GM04503 (cell line): ENCODE data around the gene KIF21A.

Source experiments
- DNase-seq: peaks from one replicate; pipeline ENCODE4 v3.0.0-alpha.2; 2012; ENCODE audit warnings: low read depth

KIF21A gene

DNA sequence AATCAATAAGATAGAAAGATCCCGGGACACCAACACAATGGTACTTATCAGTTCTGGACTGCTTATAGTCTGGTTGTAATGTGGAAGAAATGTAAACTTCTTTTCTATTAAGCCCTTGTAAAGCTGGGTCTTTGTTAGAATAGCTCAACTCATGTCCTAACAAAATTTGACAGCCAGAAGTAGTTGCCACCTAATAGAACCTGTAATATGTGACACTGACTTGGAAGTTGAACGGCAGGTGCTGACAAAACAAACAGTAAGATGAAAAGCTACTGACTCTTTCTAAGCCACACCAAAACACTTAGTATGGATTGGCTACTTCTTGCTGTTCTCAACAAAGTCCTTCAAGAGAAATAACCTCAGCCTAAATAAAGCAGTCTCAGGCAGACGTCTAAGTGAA, 56.6 kb downstream of the KIF21A start:
- DNase-seq: no peak

DNA sequence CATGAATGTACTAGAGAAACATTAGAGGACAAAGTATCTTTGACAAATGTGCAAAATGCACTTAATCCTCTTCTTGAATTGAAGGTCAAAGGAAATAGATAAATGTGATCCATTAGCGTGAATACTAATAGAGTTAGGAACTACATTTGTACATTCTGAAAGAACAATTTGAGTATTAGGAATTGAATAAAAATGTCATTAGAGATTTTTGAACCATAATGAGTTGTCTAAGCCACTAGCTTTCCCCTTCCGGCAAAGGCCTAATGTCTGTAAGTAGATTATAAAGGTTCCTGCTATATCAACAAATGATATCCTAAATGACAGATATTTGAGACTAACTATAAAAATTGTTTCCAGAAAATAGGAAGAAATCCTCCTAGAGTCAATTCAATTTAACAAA, 59.8 kb downstream of the KIF21A start:
- DNase-seq: no peak

DNA sequence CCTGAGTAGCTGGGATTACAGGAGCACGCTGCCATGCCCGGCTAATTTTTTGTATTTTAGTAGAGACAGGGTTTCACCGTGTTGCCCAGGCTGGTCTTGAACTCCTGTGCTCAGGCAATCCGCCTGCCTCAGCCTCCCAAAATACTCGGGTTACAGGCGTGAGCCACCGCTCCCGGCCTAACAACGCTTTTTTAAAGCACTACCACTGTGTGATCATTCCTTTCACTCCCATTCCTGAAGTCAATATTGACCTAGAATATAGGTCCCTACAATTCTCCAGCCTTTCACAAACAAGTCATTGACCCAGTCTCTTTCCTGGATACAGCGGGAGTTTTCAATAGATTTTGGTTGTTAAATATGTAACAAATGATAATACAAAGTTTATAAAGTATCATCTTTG, 62.8 kb downstream of the KIF21A start:
- DNase-seq: no peak

DNA sequence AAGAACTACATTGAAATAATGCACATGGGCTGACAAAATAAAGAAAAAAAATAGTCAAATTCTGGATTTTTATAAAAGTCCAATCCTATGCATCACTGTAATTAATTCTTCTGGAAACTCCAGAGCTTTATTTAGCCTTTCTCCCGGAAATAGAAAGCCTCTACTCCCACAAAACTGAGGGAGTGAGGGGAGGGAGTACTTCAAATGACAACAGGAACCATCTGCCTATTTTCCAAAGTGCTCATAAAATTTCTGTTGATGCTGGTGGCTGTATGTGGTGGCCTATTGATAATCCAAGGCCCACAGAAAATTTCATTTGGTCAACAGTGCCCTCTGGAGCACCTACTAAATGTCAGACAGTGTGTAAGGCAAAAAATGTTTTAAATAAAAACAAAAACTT, 64.6 kb downstream of the KIF21A start:
- no peak for DNase-seq

DNA sequence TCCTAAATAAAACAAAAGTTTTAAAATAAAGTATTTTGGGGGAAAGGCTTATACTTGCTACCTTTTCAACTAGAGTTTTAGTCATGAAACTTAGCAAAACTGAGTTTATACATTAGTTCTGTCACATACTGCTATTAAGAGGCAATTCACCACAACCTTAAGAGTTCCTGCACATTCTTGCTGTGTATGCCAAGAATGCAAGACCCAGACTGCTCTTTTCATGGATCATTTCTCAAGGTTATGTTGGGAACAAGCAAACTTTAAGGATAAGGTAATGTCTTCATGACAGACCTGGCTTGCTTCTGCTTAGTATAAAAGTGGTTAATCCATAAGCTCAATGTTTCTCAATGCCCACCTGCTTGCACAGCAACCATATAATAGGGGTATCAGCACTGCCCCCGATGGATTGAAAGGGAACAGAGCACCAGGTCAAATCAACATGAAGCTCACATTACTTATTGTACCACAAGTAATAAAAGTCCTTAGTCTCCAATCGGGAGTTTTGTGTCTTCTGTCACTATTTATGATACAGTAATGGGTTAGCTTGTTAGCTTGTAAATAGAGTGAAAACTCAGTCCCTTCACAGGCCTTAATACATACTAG, 67.6 kb downstream of the KIF21A start:
- no peak for DNase-seq

DNA sequence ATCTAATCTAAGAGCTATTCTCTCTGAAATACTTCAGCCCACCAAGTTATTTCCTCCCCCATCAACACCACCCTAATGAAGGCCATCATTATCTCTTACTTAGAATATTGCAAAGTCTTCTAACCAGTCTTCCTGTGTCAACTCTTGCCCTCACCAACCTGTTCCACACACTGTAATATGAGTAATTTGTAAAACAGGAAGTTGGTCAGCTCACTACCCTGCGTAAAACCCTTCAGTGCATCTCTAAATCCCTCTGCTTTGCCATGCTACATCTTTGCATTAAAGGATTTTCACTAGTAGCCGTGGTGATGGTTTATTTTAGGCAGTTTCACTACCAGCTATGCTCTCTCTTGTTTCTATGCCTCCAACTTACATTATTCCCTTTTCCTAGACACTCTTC, 70.0 kb downstream of the KIF21A start:
- no peak for DNase-seq

DNA sequence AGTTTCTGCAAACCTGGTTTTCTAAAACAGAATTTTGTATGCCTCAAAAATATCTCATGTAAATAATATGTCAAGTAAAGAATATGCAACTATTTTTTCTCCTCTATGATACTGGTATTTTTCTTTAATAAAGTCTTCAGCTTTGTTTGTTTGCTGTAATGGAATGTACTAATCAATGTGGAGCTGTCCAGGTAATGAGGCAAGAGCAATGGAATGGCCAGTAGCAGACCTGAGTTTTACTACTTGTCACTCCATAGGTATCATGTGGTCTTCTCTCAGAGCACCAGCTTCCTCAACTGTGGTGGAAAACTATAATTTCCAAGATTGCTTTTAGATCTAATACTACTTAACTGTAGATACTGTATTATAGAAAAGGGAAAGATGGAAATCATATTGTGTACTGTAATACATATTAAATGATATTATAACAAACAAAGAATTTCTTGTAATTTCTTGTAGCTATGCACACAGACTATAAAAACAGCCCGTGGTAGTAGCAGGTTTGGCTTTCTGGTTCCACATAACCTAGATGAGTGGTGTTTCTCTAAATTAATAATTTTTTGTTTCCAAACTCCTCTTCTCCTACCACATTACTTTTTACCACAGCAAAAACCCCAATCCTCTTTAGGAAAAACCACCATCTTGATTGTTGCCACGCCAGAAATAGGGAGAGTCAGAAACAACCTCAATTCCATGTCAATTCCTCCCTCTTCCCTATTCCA, 70.6 kb downstream of the KIF21A start:
- no peak for DNase-seq

DNA sequence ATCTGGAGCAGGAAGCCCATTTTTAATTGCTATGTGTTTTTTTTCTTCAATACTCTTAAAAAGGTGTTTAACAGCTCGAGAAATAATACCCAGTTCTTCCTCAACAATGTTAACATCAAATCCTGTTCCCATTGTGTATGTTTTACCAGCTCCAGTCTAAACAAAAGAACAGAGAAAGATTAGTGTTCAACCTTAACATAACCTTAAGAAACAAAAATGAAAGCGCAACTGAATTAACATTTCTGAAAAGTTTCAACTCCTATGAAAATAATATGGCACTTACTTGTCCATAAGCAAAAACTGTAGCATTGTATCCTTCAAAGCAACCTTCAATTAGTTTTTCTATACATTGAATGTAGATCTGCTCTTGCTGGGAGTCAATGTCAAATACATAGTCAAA, 73.2 kb downstream of the KIF21A start:
- DNase-seq: no peak

DNA sequence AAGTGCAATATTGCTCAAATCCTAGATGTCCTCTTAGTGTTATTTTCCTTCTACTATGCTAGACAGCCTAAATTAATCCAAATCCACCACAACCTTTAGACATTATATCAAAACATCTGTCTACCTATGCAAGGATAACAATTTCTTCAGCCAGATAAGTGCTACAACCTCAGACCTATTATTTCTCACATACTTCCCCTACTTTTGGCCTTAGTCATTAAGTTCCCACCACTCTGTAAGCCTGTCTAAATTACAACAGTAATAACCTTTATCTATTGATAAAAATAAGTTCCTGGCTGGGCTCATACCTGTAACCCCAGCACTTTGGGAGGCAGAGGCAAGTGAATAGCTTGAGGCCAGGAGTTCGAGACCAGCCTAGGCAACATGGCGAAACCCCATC, 74.0 kb downstream of the KIF21A start:
- DNase-seq: no peak

DNA sequence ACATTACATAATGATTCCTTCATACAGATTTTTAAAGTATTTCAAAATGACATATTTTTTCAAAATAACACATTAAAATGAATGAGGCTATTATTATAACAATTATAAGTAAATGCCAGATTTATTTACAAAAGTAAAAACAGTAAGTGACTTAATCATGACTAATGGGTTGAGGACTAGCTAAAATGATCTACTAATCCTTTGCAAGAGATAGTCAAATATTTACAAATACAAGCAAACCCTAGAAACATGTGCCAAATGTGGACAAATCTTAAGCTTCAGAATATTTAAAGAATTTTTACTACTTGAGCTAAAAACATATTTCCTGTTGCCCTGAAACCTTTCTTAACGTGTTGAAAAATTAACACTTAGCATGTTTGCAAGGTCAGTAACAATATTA, 74.8 kb downstream of the KIF21A start:
- peak; percentile 15 for DNase-seq

DNA sequence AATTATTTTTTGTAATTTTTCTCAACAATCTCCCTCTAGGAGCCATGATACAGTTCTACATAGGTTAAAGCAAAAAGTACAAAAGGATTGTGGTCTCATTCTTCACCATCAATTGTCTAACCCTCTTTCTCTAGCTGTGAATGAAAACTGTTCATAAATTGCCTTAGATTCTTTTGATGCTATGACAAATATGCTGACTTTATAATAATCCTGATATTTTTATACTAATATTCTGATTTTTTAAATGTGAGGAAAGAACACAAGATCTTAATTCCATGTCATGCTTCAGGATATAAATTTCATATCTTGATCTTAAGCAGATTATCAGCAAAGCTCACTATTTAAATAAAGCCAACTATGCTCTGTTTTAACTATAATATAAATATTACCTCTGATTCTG, 75.4 kb downstream of the KIF21A start:
- no peak for DNase-seq

DNA sequence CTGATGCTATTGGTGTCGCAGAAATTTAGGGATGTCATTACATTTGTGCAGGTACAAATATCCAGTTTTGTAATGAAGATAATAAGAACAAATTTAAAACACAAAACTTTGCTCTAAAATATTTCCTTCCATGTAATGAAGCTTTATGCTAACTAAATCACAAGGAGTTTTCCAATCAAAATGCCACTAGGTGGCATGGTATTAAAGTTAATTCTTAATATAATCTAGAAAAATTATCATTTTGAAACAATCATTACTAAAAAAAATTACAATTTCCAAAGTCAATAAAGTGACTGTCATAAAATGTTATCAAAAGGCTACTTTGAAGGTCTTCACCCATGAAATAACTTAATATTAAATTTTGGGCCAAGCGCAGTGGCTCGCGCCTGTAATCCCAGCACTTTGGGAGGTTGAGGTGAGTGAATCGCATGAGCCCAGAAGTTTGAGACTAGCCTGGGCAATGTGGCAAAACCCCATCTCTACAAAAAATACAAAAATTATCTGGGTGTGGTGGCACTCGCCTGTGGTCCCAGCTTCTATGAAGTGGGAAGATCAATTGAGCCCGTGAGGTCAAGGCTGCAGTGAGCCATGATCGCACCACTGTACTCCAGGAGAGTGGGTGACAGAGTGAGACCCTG, 77.4 kb downstream of the KIF21A start:
- no peak for DNase-seq

DNA sequence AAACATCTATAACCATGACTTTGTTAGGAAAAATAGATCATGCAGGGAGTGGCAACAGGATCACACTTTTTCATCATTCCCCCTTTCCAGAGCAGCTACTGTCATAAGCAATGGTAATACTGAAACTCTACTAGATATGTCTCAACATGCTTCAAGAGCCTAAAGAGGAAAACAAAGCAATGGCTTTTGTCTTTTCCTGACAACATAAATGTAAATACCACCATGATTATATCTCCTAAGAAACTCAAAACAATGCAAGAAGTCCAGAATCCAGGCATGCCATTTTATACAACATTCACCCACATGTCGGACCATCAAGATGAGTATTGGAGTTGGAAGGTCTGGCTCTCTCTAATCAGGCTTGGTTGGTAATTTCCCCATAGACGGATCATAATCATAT, 78.7 kb downstream of the KIF21A start:
- no peak for DNase-seq

DNA sequence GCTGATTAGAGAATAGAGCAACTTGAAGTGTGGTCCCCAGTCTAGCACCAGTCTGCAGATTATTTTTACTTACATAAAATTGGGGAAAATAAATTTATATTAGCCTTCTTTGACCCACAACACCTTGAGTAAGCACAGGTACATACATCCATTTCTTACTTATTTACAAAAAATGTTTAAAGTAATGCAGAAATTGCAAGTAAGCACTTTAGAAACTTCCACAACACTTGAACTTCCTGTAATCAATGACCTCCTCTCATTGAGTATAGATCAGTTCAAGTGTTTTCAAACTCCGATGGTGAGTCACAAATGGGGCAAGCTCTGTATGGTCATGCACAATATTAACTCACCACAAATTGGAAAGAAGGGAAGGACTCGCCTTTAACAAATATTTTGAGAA, 83.3 kb downstream of the KIF21A start:
- no peak for DNase-seq

DNA sequence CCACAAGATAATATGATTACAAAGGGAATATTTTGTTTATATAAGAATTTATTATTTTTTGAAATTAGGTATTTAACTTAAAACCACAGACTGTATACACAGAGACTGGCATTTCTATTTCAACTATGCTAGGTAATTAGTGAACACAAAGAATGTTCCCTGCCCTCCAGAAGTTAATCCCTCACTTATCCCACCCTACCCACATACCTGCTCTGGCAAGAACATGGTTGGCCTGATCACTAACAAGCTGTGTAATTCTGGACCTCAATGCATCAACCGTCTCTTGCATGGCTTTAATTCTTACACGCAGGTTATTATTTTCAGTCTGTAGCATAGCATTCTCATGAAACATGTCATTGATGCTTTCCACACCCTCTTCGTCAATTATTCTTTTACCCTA, 85.9 kb downstream of the KIF21A start:
- DNase-seq: no peak

DNA sequence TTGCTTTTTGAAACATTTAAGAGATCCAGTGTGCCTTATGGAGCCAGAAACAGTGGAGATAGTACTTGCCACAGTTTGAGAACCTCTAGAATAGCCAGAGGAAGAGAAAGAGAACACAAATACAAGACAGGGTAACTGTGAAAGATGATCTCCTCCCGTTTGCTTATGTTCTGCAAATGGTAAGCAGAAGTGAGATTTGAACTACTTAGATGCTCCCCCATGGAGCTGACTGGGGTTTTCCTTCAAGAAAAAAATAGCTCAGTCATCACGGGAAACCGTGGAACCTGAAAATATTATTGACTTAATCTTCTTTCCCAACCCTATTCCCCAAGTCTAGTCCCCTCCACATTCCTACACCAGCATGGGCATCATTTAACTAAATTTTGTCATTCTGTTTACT, 87.1 kb downstream of the KIF21A start:
- DNase-seq: no peak

DNA sequence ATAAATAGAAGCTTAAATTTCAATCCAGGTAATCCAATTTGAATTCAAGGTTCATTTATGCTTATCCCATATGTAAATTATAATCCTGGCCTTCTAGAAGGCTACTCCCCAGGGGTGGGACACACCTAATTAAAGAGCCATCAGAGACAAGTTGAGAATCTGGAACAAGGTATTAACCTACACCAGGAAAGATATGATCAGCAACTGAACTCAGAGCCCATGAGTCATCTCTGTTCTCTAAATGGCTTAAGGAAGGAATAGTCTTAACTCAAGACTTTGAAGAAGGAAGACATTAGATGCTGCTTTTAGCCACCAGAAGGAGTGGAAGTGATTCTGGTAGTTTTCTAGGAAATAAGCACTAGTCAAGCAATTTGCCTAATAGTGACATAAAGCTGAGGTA, 88.0 kb downstream of the KIF21A start:
- DNase-seq: no peak

DNA sequence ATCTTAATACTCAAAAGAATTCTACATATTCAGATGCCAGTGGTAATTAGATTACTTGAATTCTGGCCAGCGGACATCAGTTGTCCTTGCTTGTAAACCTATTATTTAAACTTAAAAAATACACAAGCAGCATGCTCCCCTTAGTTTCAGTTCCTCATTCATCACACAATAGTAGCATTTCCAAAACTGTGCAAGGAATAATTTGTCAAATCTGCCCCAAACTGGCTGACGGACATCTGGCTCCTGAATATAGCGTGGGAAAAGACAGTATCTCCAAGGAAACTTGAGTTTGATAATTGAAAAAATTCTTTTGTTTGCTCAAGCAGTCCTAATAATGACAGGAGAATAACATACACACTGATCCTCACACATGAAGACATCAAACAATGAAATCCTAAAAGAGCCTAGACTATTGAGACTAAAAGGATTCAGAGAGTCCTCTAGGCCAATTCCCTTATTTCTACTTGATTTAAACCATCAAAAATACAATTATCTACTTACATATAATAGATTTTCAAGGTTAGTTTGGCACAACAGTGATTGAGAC, 90.4 kb downstream of the KIF21A start:
- DNase-seq: no peak

DNA sequence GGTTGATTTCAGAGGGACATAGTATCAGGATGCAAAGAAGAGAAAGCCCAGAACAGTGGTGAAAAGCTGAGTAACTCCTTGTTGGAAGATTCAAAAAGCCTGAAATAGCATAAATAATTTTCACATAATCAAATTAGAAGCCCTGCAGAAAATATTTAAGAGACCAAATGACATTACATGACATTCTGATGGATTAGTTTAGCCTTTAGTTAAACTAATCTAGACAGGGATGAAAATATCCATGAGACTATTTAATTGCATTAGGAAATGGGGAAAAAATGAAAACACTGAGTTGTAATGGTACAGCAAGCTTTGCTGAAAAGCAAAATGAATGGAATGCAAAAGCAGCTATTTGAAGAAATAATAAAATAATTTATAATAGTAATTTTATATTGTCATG, 91.8 kb downstream of the KIF21A start:
- no peak for DNase-seq

DNA sequence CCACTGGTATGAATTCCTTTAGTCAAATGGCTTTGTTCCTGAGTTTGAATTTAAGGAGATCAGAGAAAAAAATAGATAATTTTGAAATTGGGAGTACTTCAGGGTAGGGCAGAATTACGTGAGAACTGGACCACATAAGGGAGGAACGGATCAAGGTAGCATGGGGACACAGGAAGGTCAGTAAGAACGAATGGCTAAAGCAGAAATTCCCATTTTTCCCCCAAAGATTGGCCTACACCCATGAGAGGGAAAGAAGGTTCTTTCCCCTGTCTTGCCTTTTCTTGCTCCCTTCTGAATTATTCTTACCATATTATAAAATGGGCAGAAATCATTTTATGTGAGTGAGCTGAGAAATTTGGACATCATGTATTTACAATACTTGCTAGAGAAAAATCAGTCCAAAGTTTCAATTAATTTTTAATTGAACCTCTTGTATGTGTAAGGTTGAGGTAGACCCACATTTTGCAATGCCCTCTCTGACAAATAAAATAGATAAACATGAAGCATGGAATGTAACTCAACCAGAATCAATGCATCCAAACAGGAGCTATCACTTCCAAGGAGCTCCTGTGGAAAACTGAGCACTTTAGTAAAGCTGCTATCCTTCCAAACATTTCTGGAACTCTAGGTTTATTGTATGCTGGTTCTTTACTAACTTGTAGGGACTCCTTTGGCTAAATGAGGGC, 93.8 kb downstream of the KIF21A start:
- no peak for DNase-seq

DNA sequence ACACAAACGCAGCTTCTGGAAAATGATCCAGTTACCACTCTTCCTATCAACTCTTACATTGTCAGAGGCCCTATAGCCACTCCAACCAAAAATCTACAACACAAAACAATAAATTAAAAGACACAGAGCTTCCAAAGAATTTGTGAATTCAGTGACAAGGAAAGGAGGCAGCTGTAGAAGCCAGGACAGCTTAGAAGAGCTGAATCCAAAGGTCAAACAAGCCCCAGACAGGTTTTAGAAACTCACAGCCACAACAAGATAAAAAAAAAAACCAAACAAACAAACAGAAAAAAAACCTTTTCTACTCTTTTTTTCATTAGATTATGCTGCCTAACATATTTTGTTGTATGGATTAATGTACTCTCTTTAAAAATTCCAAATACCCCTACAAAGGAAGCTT, 94.4 kb downstream of the KIF21A start:
- DNase-seq: no peak

DNA sequence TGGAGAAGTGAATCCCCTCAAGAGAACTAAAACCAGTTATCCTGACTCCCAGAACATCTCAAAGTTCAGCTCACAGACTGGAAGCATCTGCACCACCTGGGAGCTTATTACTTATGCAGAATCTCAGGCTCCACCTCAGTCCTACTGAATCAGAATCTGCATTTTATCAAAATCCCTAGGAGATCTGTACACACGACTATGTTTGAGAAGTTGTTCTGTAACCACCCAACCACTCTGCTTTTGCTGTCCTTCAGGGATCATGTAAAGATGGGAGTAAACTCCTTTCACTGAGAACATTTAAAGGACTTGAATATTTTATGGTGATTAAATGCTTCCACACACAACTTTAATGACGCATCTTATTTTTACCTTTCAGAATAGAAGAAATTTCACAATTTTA, 98.0 kb downstream of the KIF21A start:
- DNase-seq: no peak

DNA sequence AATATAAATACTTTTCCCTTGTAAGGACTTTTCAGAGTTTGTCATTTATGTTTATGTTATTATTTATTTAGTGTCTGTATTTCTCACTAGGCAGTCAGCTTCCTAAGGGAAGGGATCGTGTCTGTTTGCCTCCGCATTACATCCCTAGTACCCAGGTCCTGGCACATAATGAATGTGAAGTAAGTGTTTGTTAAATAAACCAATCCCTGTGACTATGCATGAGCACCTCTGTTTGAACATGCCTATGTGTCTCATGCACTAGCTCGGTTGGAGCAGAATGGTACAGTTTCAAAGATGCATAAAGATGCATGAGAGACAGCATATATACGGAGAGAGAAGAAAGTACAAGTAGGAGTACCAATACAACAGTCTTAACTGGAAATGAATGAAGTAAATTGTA, 99.3 kb downstream of the KIF21A start:
- DNase-seq: no peak
